ENCODE results near the gene HOXC13. TPM values are rescaled to one million over a fixed set of nuclear protein-coding genes. Genes with fewer than 3 reads are reported as not detected.
A peak's percentile ranks its signal among the peaks of the same experiment; 100 is the strongest.

HOXC13 gene
- total RNA-seq, 2 experiments from 2014 or later, result not detected

GRCh38 chr12:53995378-53996239 lies 57.0 kb downstream of the HOXC13 start:
- Mint-ChIP-seq H3K36me3 (peaks cover 3% of the 10 kb centered on the region), H3K9me3 (no peaks in the 10 kb centered on the region), H3K4me1 (peaks cover 34% of the 10 kb centered on the region), H3K4me3 (peak overlapping the region; percentile 76), H3K27ac (no peak overlapping the region), H3K27me3 (peaks cover 98% of the 10 kb centered on the region)
- no peak for DNase-seq

Other genes starting within 250 kb of the HOXC13 start
- gene CALCOCO1, start 211.4 kb upstream of the HOXC13 start, total RNA-seq, result 1 to 10 TPM; 8.8 to 9.6 TPM
- not detected for gene CISTR, start 186.9 kb upstream of the HOXC13 start, total RNA-seq
- not detected for gene HOXC12, start 16.1 kb downstream of the HOXC13 start, total RNA-seq
- not detected for gene HOXC11, start 34.3 kb downstream of the HOXC13 start, total RNA-seq
- gene HOTAIR, start 36.1 kb downstream of the HOXC13 start, total RNA-seq, result not detected
- not detected for gene HOXC10, start 46.3 kb downstream of the HOXC13 start, total RNA-seq
- gene HOXC9, start 61.3 kb downstream of the HOXC13 start, total RNA-seq, result not detected
- not detected for gene HOXC8, start 70.2 kb downstream of the HOXC13 start, total RNA-seq
- gene HOXC6, start 89.6 kb downstream of the HOXC13 start, total RNA-seq, result not detected
- not detected for gene HOXC5, start 94.2 kb downstream of the HOXC13 start, total RNA-seq
- gene HOXC4, start 115.0 kb downstream of the HOXC13 start, total RNA-seq, result 1 to 10 TPM in 1 of 2 experiments, under 1 TPM in 1; 0.56 to 1.0 TPM